Kidney (tissue), 14 donors: ENCODE data around the gene DPP9. TPM values are rescaled to one million over a fixed set of nuclear protein-coding genes. Genes with fewer than 3 reads are reported as not detected.

Source experiments
- DNase-seq, 5 donors: peaks; one replicate each; pipeline ENCODE4 v3.0.0-alpha.2; 2013 to 2020
- FAIRE-seq: peaks from 2 replicates; lab custom pipeline; 2012; peaks lifted over from hg19 to GRCh38; lab: Jason Lieb, UNC
- H3K27ac ChIP-seq, 2 donors: one replicate each; pipeline ENCODE4 v1.7.0; 2013; ENCODE audit warnings: low read depth in 2 of 2, low read length in 2 of 2, inconsistent platforms in 1 of 2
- H3K27me3 ChIP-seq: one replicate; pipeline ENCODE4 v1.7.1; 2013; ENCODE audit warnings: low read length, inconsistent platforms; ENCODE audit not compliant: control insufficient read depth, insufficient read depth
- H3K36me3 ChIP-seq, 3 donors: one replicate each; pipeline versions ENCODE4 v1.7.0 to v1.7.1; 2013; ENCODE audit warnings: low read length in 3 of 3, control low read depth in 1 of 3, inconsistent platforms in 1 of 3; ENCODE audit not compliant: insufficient read depth in 3 of 3, control insufficient read depth in 2 of 3
- H3K4me1 ChIP-seq, 3 donors: one replicate each; pipeline versions ENCODE4 v1.7.0 to v1.7.1; 2013; ENCODE audit warnings: low read length in 3 of 3, inconsistent platforms in 1 of 3, low read depth in 1 of 3; ENCODE audit not compliant: control insufficient read depth in 2 of 3, insufficient read depth in 2 of 3
- H3K4me3 ChIP-seq, 3 donors: one replicate each; pipeline versions ENCODE4 v1.7.0 to v1.8.1; 2013; ENCODE audit warnings: low read length in 3 of 3, control low read depth in 1 of 3, inconsistent platforms in 1 of 3
- H3K9ac ChIP-seq, 3 donors: one replicate each; pipeline versions ENCODE4 v1.7.0 to v1.7.1; 2013; ENCODE audit warnings: low read length in 3 of 3, control low read depth in 1 of 3, inconsistent platforms in 1 of 3
- H3K9me3 ChIP-seq, 3 donors: one replicate each; pipeline versions ENCODE4 v1.7.0 to v1.7.1; 2013; ENCODE audit warnings: low read length in 3 of 3, control low read depth in 1 of 3, inconsistent platforms in 1 of 3; ENCODE audit not compliant: control insufficient read depth in 2 of 3, insufficient read depth in 1 of 3
- CTCF ChIP-seq: IDR thresholded peaks from 3 replicates; pipeline ENCODE4 v1.5.1; 2012; ENCODE audit warnings: mild to moderate bottlenecking, moderate library complexity, borderline replicate concordance; ENCODE audit not compliant: insufficient read depth; ENCODE audit errors: extremely low read depth
- intact Hi-C: fragments of 100-400 bp; cut with DNase I; formaldehyde crosslinking; loops from one replicate; pipeline ENCODE4 v1.11.1; 2022
- polyA plus RNA-seq: library from polyadenylated mRNA; stranded (reverse); fragments of 350-450 nt; fragmentation: Illumina TruSeq; extraction: RNeasy Lipid Tissue Mini Kit (QIAGEN cat#74804); gene quantifications from one replicate; pipeline ENCODE4 v1.2.3, GENCODE V29; 2014; ENCODE audit warnings: low read depth, low replicate concordance; ENCODE audit not compliant: insufficient read depth
- total RNA-seq: library from RNA; stranded (reverse); fragmentation: NEBNext Ultra II Directional; extraction: Animal tissue kit (Norgen Biotek cat#: 25700); gene quantifications from one replicate; pipeline ENCODE4 v1.2.1, GENCODE V29; 2021
- donor health status: control.
- donor health status: control.
- donor health status: control.
- donor health status: control.
- donor health status: control.
- donor health status: DM: yes; HTN: yes; CAD: no.
- donor health status: Normal renal cell carcinoma (clear cell type).

Gene DPP9
- total and polyA plus RNA-seq, 2 donors from 2014 or later = 14.0 to 61.9 TPM

- TF ChIP-seq CTCF = no peak
- Histone ChIP-seq H3K4me1 (no peaks in the 10 kb centered on the region), H3K27ac (no peak overlapping the region), H3K27me3 (no peaks in the 10 kb centered on the region), H3K9me3 (no peaks in the 10 kb centered on the region), H3K36me3 (peaks cover 5 to 44% (median 24%) of the 10 kb centered on the region in 3 donors), H3K4me3 (no peak overlapping the region), H3K9ac (no peak overlapping the region)
- DNase-seq = no peak
- intact Hi-C loops = no loop called here
- FAIRE-seq = no peak
Observed at GRCh38 chr19:4689403-4689802, 34.2 kb downstream of the DPP9 start.

- Histone ChIP-seq H3K9ac (no peak overlapping the region), H3K4me1 (no peaks in the 10 kb centered on the region), H3K4me3 (no peak overlapping the region), H3K27ac (no peak overlapping the region), H3K36me3 (peaks cover 2 to 38% (median 22%) of the 10 kb centered on the region in 3 donors), H3K9me3 (no peaks in the 10 kb centered on the region), H3K27me3 (no peaks in the 10 kb centered on the region)
- DNase-seq (no peak), FAIRE-seq (no peak)
- no peak for TF ChIP-seq CTCF
- intact Hi-C loops = no loop called here
Observed at GRCh38 chr19:4688587-4688986, 35.1 kb downstream of the DPP9 start.

GRCh38 chr19:4687396-4687795 lies 36.2 kb downstream of the DPP9 start:
- H3K4me3 ChIP-seq = no peak overlapping the region
- H3K27ac ChIP-seq = no peak overlapping the region
- no peak for TF ChIP-seq CTCF
- no peak for FAIRE-seq
- no peaks in the 10 kb centered on the region for H3K4me1 ChIP-seq
- H3K9me3 ChIP-seq = no peaks in the 10 kb centered on the region
- H3K27me3 ChIP-seq = no peaks in the 10 kb centered on the region
- intact Hi-C loops = no loop called here
- no peak overlapping the region for H3K9ac ChIP-seq
- DNase-seq = no peak
- H3K36me3 ChIP-seq = peaks cover 2 to 35% (median 19%) of the 10 kb centered on the region in 3 donors

GRCh38 chr19:4686700-4687099 lies 36.9 kb downstream of the DPP9 start:
- Histone ChIP-seq H3K4me1 (no peaks in the 10 kb centered on the region), H3K4me3 (no peak overlapping the region), H3K27me3 (no peaks in the 10 kb centered on the region), H3K9ac (no peak overlapping the region), H3K9me3 (no peaks in the 10 kb centered on the region), H3K36me3 (peaks cover 2 to 36% (median 19%) of the 10 kb centered on the region in 3 donors), H3K27ac (no peak overlapping the region)
- intact Hi-C loops = no loop called here
- no peak for TF ChIP-seq CTCF
- FAIRE-seq (no peak), DNase-seq (no peak)
